GM19397 (cell line): ENCODE measurements around the gene SMIM15.
"Not testable (repeated sequence)": the region's sequence is repeated elsewhere in the genome, so short reads cannot be mapped to it uniquely, and the experiment has no call there.

ENCODE experiments used
- ATAC-seq: cut with Tn5 transposase; IDR thresholded peaks from one replicate; pipeline ENCODE4 v1.9.1; 2021; ENCODE audit warnings: mild to moderate bottlenecking, moderate library complexity; ENCODE audit not compliant: unreplicated experiment

SMIM15 gene, protein sequence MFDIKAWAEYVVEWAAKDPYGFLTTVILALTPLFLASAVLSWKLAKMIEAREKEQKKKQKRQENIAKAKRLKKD

DNA sequence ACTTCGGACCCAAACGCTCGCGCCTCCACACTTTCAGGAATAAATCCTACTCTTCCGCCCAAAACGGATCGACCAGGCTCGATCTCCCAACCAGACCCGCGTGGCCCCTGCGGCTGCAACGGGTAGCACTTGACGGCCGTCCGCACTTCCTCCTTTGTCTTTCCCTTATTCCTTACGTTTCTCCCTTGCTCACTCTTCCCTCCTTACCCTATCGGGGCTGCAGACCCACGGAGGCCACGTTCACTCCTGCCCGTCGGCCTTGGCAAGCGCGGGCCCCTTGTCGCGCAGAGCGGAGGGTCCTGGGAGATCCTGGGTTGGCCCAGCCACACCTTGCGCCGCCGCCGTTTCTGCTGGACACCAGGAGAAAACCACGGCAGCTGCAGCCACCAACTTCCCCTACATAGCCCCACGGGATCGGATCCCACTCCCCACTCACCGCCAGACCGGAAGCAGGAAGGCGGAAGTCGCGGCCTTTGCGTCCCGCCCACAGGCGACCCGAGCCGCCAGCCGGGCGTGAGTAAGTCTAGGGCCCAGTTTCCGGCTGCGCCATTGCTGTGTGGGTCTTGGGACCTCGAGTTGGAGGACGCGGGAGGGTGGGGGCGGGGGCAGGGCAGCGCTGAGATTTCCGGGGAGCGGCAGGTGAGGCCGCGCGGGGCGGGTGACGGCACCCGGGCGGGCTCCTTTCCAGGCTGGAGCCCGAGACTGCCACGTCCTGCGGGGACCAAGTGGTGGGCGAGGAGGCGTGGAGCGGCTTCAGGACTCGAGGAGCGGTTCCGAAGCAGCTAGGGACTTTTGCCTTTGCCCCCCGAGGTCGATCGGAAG is at the start of gene SMIM15:
SMIM15 (minus strand) TSS at position 459 of the 822 bp plus-strand sequence. CDS start 2,297 bp downstream, outside the sequence.
- peak; percentile 99 for ATAC-seq

- no peak for ATAC-seq
Measured at GRCh38 chr5:61207884-61208283, 45.6 kb upstream of the SMIM15 start.

DNA sequence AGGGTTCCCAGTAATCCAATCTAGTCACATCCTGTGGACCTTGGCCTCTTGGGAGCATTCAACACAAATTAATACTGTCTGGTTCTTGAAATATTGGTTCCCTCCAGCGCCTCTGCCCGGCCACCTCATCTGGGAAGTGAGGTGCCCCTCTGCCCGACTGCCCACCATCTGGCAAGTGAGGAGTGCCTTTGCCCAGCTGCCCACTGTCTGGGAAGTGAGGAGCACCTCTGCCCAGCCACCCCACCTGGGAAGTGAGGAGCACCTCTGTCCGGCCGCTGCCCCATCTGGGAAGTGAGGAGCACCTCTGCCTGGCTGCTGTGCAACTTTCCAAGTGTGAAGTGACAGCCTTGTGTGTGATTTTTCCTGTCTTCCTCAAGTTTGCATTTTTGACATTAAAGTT is 42.7 kb upstream of the SMIM15 start:
- no peak for ATAC-seq

DNA sequence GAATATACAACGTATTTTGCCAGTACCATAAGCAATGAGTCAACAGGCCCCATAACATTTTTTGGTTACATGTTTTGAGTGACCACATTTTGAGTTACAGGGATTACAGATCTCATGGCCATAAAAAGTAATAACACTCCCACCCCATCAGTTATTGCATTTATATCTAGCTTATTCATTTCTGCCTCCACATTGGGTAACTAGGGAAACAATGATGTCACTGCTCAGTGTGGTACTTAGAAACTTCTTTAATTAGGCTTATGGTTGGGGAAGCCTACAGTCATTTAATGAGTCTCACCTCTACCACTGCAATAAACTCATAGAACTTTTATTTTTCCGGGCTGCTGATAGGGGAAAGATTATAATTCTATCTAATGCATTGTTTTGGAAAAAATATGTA is 39.9 kb upstream of the SMIM15 start:
- ATAC-seq: no peak

DNA sequence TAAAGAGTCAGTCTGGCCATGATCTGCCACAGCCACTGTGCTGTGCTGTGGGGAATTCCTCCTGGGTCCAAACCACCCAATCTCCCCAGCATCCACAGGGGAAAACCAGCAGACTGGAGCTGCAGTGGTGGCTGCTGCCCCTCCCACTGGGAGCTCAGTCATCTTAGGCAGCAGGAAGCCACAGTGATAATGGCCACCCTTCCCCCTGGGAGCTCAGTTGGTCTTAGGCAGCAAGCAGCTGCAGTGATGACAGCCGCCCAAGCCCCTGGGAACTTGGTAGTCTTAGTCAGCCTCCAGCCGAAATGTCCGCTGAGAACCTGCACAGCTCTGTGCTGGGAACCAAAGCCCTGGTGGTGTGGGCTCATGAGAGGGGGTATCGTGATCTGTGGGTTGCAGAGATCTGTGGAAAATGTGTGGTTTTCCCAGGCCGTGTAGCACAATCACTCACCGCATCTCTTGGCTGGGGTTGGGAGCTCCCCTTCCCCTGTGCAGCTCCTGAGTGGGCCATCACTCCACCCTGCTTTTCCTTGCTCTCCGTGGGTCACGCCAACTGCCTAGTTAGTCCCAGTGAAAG is 38.4 kb upstream of the SMIM15 start:
- peak; percentile 87 for ATAC-seq

- no peak for ATAC-seq
Measured at GRCh38 chr5:61198606-61199005, 36.3 kb upstream of the SMIM15 start.

GRCh38 chr5:61187826-61188225 is 25.6 kb upstream of the SMIM15 start:
- ATAC-seq: not testable (repeated sequence)

GRCh38 chr5:61187352-61187751 is 25.1 kb upstream of the SMIM15 start:
- not testable (repeated sequence) for ATAC-seq

DNA sequence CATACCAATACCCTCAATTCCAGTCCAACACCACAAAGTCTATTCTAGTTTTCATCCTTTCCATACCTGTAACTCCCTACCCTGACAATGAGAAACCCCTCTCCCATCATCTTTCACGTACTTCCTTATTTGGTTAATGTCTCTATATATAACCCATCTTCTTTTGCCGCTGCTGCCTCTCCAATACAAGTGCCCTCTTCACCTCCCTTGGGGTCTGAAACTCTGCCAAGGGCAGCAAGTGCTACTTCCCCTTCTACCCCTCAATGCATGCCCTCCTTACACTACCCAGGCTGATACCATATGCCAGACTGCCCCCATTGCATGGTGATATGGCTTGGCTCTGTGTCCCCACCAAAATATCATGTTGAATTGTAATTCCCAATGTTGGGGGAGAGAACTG is 24.4 kb upstream of the SMIM15 start:
- ATAC-seq: no peak

GRCh38 chr5:61184708-61185107 is 22.4 kb upstream of the SMIM15 start:
- ATAC-seq: no peak

GRCh38 chr5:61183538-61183937 is 21.3 kb upstream of the SMIM15 start:
- ATAC-seq: no peak

GRCh38 chr5:61182449-61182848 is 20.2 kb upstream of the SMIM15 start:
- ATAC-seq: no peak

DNA sequence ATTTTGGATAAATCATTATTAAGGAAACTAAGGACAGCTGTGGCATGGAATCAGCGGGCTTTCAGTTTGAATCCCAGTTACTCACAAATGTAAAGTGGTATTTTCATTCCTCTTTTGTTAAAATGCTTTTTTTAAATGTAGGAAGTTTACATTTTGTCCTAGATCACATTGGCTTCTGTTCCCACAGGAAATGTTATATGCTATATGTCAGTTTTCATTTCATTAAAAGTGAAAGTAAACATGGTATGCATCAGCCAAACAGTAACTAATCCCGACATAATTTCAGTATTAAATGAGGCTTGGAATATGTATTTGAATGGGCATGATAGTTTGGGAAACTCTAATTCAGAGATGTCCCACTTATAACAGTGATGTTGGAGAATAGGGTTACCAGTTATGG is 18.6 kb upstream of the SMIM15 start:
- no peak for ATAC-seq

- no peak for ATAC-seq
Measured at GRCh38 chr5:61178702-61179101, 16.4 kb upstream of the SMIM15 start.

DNA sequence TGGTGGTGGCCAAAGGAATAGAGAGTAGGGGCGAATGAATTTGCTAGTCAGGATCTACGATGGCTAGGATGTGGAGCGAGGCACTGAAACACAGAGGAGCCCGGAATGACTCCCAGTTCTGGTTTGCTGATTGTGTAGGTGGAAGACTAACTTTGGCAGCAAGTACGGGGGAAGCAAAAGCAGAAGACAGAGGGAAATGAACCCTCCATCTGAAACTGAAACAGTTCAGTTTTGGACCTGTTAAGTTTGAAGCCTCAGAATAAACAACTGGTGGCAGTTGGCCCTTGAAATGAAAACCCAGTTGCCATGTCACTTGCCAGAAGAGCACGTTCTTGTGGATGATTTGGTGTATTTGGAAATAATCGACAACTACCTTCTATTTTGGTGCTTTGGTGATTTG is 15.4 kb upstream of the SMIM15 start:
- peak; percentile 80 for ATAC-seq

DNA sequence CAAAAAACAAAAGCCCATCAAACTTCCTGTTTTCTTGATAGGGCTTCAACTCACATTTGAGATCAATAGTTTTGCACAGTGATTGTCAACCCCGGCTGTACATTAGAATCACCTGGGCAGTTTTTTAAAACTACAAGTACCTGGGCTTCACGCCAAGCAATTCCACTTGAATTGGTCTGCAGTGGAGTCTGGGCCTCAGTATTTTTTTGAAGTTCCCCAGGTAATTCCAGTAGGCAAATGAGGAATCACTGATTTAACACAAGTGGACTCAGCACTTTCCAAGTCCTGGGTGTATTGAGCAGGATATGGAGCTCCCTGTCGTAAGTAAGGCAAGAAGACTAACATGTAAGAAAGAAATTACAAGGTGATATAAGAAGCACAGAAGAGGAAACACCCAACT is 14.8 kb upstream of the SMIM15 start:
- ATAC-seq: no peak

- no peak for ATAC-seq
Measured at GRCh38 chr5:61176631-61177030, 14.4 kb upstream of the SMIM15 start.

DNA sequence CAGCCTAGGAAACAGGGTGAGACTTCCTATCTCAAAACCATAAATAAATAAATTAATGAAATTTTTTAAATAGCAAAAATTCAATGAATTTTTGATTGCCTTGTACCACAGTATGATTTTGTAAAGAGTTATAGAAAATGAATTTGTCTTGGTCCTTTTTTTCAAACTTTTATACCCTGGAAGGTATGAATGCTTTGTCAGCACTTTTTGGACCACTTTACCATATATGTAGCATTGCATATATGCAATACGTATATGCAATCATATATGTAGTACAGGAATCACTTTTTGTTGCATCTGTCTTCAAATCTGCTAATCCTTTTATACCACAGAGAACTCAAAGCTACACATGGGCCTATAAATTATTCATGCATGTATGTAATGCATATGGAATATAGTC is 9.2 kb upstream of the SMIM15 start:
- no peak for ATAC-seq

- ATAC-seq: no peak
Measured at GRCh38 chr5:61168951-61169350, 6.7 kb upstream of the SMIM15 start.

DNA sequence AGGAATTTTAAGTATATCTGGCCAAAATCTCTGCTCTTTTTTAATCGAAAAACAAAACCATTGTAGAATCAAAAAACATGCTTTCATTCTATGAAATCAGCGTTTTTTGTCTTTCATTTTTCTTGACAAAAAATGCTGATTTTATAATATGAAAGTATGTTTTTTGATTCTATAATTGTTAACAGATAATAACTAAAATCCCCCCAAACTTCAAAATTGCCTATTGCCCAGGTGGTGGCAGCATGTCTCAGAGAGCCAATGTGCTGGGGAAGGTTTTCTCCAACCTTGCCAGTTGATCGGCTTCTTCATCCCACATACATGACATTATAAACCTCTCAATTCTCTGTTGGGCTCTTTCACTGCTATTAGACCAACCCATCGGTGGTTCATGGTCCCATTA is 5.1 kb upstream of the SMIM15 start:
- no peak for ATAC-seq

DNA sequence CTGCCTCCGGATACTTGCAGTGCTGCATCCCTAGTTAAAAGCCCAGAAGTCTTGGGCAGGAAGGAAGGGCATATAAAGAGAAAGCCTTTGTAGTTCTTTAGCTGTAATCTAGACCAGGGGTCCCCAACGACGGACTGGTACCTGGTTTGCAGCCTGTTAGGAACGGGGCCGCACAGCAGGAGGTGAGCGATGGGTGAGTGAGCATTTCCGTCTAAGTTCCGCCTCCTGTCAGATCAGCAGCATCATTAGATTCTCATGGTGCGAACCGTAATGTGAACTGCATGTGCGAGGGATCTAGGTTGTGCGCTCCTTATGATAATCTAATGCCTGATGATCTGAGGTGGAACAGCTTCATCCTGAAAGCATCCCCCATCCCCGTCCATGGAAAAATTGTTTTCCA is 1.6 kb upstream of the SMIM15 start:
- no peak for ATAC-seq

DNA sequence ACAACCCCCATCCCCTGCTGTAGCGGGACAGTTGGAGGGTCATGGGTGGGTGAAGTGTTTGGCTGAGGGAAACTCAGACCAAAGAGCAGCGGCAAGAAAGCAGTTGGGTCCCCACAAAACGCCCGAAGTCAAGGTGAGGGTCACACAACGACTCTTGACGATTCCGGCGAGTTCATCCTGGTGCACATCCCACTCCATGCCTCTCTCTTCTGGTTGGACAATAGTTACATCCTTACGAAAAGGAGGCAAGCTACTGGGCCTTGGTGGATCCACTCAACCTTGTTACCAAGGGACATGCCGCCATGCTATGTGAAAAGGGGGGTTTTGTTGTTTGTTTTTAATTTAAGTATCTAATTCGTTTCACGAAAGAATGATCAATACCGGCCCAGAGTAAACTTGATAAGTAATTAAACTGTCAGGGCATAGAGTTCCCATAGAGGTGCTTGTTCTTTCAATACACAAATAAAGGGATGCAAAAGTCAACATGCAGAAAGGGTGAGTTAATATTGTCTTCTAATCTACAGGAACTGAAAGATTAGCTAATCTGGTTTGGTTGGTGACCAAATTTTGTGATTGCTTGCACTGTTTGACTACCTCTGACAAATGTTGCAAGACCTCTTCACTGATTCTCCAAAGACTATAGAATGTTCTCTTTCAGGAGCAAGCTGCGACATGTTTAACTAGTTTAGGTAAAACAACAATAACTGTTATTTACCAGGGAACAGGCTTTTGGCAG is 732 bp upstream of the SMIM15 start:
- no peak for ATAC-seq
